ENCODE measurements around the gene NHLRC2.

NHLRC2 gene

GRCh38 chr10:113911113-113911512, 56.7 kb downstream of the NHLRC2 start:
- DNase-seq (ENCODE audit: low spot score): no peak

- no peak for DNase-seq (ENCODE audit: low spot score)
These were observed 57.4 kb downstream of the NHLRC2 start for GRCh38 chr10:113911839-113912238.

GRCh38 chr10:113912582-113912981, 58.1 kb downstream of the NHLRC2 start:
- no peak for DNase-seq (ENCODE audit: low spot score)

- no peak for DNase-seq (ENCODE audit: low spot score)
These were observed 60.5 kb downstream of the NHLRC2 start for GRCh38 chr10:113914956-113915355.

- DNase-seq (ENCODE audit: low spot score): no peak
These were observed 61.1 kb downstream of the NHLRC2 start for GRCh38 chr10:113915540-113915939.

- no peak for DNase-seq (ENCODE audit: low spot score)
These were observed 61.6 kb downstream of the NHLRC2 start for GRCh38 chr10:113916053-113916452.

GRCh38 chr10:113917636-113918035, 63.2 kb downstream of the NHLRC2 start:
- DNase-seq (ENCODE audit: low spot score): no peak

GRCh38 chr10:113920114-113920513, 65.7 kb downstream of the NHLRC2 start:
- no peak for DNase-seq (ENCODE audit: low spot score)

GRCh38 chr10:113920875-113921274, 66.4 kb downstream of the NHLRC2 start:
- no peak for DNase-seq (ENCODE audit: low spot score)

GRCh38 chr10:113921561-113922370, 67.3 kb downstream of the NHLRC2 start:
- no peak for DNase-seq (ENCODE audit: low spot score)

- DNase-seq (ENCODE audit: low spot score): no peak
These were observed 68.5 kb downstream of the NHLRC2 start for GRCh38 chr10:113922787-113923570.

- DNase-seq (ENCODE audit: low spot score): no peak
These were observed 69.7 kb downstream of the NHLRC2 start for GRCh38 chr10:113924186-113924585.

GRCh38 chr10:113924664-113925063, 70.2 kb downstream of the NHLRC2 start:
- DNase-seq (ENCODE audit: low spot score): no peak

GRCh38 chr10:113927440-113927839, 73.0 kb downstream of the NHLRC2 start:
- no peak for DNase-seq (ENCODE audit: low spot score)

- DNase-seq (ENCODE audit: low spot score): no peak
These were observed 74.4 kb downstream of the NHLRC2 start for GRCh38 chr10:113928830-113929229.

GRCh38 chr10:113929522-113929921, 75.1 kb downstream of the NHLRC2 start:
- DNase-seq (ENCODE audit: low spot score): no peak

- DNase-seq (ENCODE audit: low spot score): no peak
These were observed 76.1 kb downstream of the NHLRC2 start for GRCh38 chr10:113930482-113931057.

- DNase-seq (ENCODE audit: low spot score): no peak
These were observed 78.4 kb downstream of the NHLRC2 start for GRCh38 chr10:113932854-113933253.

GRCh38 chr10:113933894-113934532, 79.6 kb downstream of the NHLRC2 start:
- no peak for DNase-seq (ENCODE audit: low spot score)

- DNase-seq (ENCODE audit: low spot score): no peak
These were observed 82.8 kb downstream of the NHLRC2 start for GRCh38 chr10:113937258-113937657.

GRCh38 chr10:113937756-113938155, 83.3 kb downstream of the NHLRC2 start:
- DNase-seq (ENCODE audit: low spot score): no peak

GRCh38 chr10:113939212-113939860, 84.9 kb downstream of the NHLRC2 start:
- DNase-seq (ENCODE audit: low spot score): no peak
